GM19324 (cell line): Measurements from ENCODE around the gene ST3GAL3.

Experiments
- ATAC-seq: cut with Tn5 transposase; IDR thresholded peaks from one replicate; pipeline ENCODE4 v1.9.1; 2021; ENCODE audit warnings: mild to moderate bottlenecking, moderate library complexity; ENCODE audit not compliant: unreplicated experiment, low FRiP score

Gene ST3GAL3

GRCh38 chr1:43843684-43844083, 136.3 kb downstream of the ST3GAL3 start:
- ATAC-seq = no peak

- no peak for ATAC-seq
Observed at GRCh38 chr1:43844114-43844513, 136.8 kb downstream of the ST3GAL3 start.

- ATAC-seq = no peak
Observed at GRCh38 chr1:43847290-43847689, 140.0 kb downstream of the ST3GAL3 start.

GRCh38 chr1:43847882-43848281, 140.5 kb downstream of the ST3GAL3 start:
- no peak for ATAC-seq

GRCh38 chr1:43849670-43850069, 142.3 kb downstream of the ST3GAL3 start:
- no peak for ATAC-seq

GRCh38 chr1:43850591-43851233, 143.4 kb downstream of the ST3GAL3 start:
- ATAC-seq = no peak

GRCh38 chr1:43851561-43852338, 144.4 kb downstream of the ST3GAL3 start:
- ATAC-seq = no peak

GRCh38 chr1:43853161-43853921, 146.0 kb downstream of the ST3GAL3 start:
- ATAC-seq = peak; percentile 68

- no peak for ATAC-seq
Observed at GRCh38 chr1:43854473-43854872, 147.1 kb downstream of the ST3GAL3 start.

GRCh38 chr1:43856188-43856587, 148.9 kb downstream of the ST3GAL3 start:
- ATAC-seq = no peak

- ATAC-seq = no peak
Observed at GRCh38 chr1:43857163-43857562, 149.8 kb downstream of the ST3GAL3 start.

GRCh38 chr1:43858324-43858723, 151.0 kb downstream of the ST3GAL3 start:
- no peak for ATAC-seq

- ATAC-seq = no peak
Observed at GRCh38 chr1:43861337-43861736, 154.0 kb downstream of the ST3GAL3 start.

- ATAC-seq = no peak
Observed at GRCh38 chr1:43861988-43862735, 154.8 kb downstream of the ST3GAL3 start.

GRCh38 chr1:43864111-43865045, 157.0 kb downstream of the ST3GAL3 start:
- no peak for ATAC-seq

- no peak for ATAC-seq
Observed at GRCh38 chr1:43866201-43866600, 158.9 kb downstream of the ST3GAL3 start.

GRCh38 chr1:43867976-43868740, 160.8 kb downstream of the ST3GAL3 start:
- no peak for ATAC-seq

GRCh38 chr1:43868741-43869067, 161.4 kb downstream of the ST3GAL3 start:
- ATAC-seq = no peak

- ATAC-seq = no peak
Observed at GRCh38 chr1:43870306-43870705, 163.0 kb downstream of the ST3GAL3 start.
